ENCODE measurements around the gene DNAH2. TPM values are rescaled to one million over a fixed set of nuclear protein-coding genes. Genes with fewer than 3 reads are reported as not detected.

The DNAH2 gene
- total and polyA plus RNA-seq, 2 of the 4 experiments (the other 2 are of a cell fraction): under 0.01 to 0.02 TPM

- Histone ChIP-seq H3K9me3 (ENCODE audit: control insufficient read depth, insufficient read depth, low read length) (no peaks in the 10 kb centered on the region), H3K4me2 (ENCODE audit: low read depth, low read length) (no peak overlapping the region), H3K27me3 (ENCODE audit: control insufficient read depth, insufficient read depth, low read length) (peaks cover 2% of the 10 kb centered on the region; the same call in 1 of the 2 replicates), H3K14ac (replicated peaks; ENCODE audit: low read depth, low read length) (no peak overlapping the region), H3K23ac (ENCODE audit: low read depth, low read length) (no peak overlapping the region), H3K4me3 (ENCODE audit: insufficient read depth, low read depth, low read length) (no peak overlapping the region), H3K4ac (ENCODE audit: low read depth, low read length) (no peak overlapping the region), H4K5ac (ENCODE audit: low read depth, low read length) (no peak overlapping the region), H4K20me1 (ENCODE audit: insufficient read depth, low read length) (no peaks in the 10 kb centered on the region), H3K79me1 (ENCODE audit: low read depth in 1 of 2, low read length in 2 of 2) (no peaks in the 10 kb centered on the region), H3K4me1 (ENCODE audit: control insufficient read depth, insufficient read depth, low read length) (peaks cover 5% of the 10 kb centered on the region; the same call in 1 of the 2 replicates), H2AK5ac (ENCODE audit: low read depth, low read length) (no peak overlapping the region), H2AFZ (replicated peaks; ENCODE audit: low read length, poor library complexity) (no peak overlapping the region), H3K36me3 (ENCODE audit: control insufficient read depth, insufficient read depth, low read length) (no peaks in the 10 kb centered on the region), H3K9me1 (ENCODE audit: insufficient read depth, low read length) (0 out of 2 replicates have a peak, but pooled peaks cover 4% of the 10 kb centered on the region), H3K56ac (ENCODE audit: extremely low read depth, insufficient read depth, low read length) (no peak overlapping the region), H4K91ac (ENCODE audit: insufficient read depth, low read depth, low read length) (no peak overlapping the region), H2BK5ac (ENCODE audit: low read depth, low read length, poor library complexity, severe bottlenecking) (no peak overlapping the region), H2AK9ac (replicated peaks; ENCODE audit: low read depth, low read length, poor library complexity) (no peak overlapping the region), H2BK15ac (ENCODE audit: low read depth, low read length) (no peak overlapping the region), H4K8ac (ENCODE audit: low read depth in 2 of 2, low read length in 2 of 2) (no peak overlapping the region), H2BK20ac (ENCODE audit: low read depth, low read length) (no peak overlapping the region), H3K27ac (ENCODE audit: insufficient read depth, low read length) (no peak overlapping the region), H3K18ac (ENCODE audit: low read depth, low read length) (no peak overlapping the region), H3K9ac (ENCODE audit: low read depth, low read length) (no peak overlapping the region), H2BK120ac (ENCODE audit: low read depth, low read length) (no peak overlapping the region)
- ChIA-PET POLR2A (ENCODE audit: unreplicated experiment) (no interaction called here), CTCF (interaction anchor here (0.6 kb wide), 1 partner anchor 15 kb away, joined by 3 read pairs; no protein-coding TSS in a partner anchor)
- ATAC-seq (ENCODE audit: low read depth) (no peak), DNase-seq (no peak)
- TF ChIP-seq NFE2L2 (IDR thresholded peaks at IDR 0.05; ENCODE audit: low read depth, low read length): no peak
- TF ChIP-seq RFX5 (IDR thresholded peaks at IDR 0.05; ENCODE audit: low read depth, low read length): no peak
- no peak for TF ChIP-seq FOS (IDR thresholded peaks at IDR 0.05; ENCODE audit: low read depth, low read length)
- TF ChIP-seq BHLHE40 (IDR thresholded peaks at IDR 0.05; ENCODE audit: low read depth, low read length): no peak
- TF ChIP-seq CHD1 (IDR thresholded peaks at IDR 0.05; ENCODE audit: low read depth, low read length): no peak
- TF ChIP-seq ELK1 (IDR thresholded peaks at IDR 0.05; ENCODE audit: borderline replicate concordance, low read depth, low read length): no peak
- TF ChIP-seq, protein P1, sequence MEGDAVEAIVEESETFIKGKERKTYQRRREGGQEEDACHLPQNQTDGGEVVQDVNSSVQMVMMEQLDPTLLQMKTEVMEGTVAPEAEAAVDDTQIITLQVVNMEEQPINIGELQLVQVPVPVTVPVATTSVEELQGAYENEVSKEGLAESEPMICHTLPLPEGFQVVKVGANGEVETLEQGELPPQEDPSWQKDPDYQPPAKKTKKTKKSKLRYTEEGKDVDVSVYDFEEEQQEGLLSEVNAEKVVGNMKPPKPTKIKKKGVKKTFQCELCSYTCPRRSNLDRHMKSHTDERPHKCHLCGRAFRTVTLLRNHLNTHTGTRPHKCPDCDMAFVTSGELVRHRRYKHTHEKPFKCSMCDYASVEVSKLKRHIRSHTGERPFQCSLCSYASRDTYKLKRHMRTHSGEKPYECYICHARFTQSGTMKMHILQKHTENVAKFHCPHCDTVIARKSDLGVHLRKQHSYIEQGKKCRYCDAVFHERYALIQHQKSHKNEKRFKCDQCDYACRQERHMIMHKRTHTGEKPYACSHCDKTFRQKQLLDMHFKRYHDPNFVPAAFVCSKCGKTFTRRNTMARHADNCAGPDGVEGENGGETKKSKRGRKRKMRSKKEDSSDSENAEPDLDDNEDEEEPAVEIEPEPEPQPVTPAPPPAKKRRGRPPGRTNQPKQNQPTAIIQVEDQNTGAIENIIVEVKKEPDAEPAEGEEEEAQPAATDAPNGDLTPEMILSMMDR (conservative IDR thresholded peaks at IDR 0.05; ENCODE audit: low read depth, low read length): no peak
- no peak for TF ChIP-seq RAD21 (IDR thresholded peaks at IDR 0.05; ENCODE audit: low read length)
- no peak for TF ChIP-seq POLR2A (IDR thresholded peaks at IDR 0.05; ENCODE audit: low read depth, low read length)
- TF ChIP-seq MAZ (IDR thresholded peaks at IDR 0.05; ENCODE audit: borderline replicate concordance, low read depth, low read length): no peak
- in situ Hi-C loops (cut with MboI; ENCODE audit: low sequenced_read_pairs): no loop called here
- WGBS, 2 experiments (ENCODE audit: extremely low coverage in 2 of 2, insufficient read length in 1 of 2): no CpG with 5 or more reads among the region's 4 CpGs
- intact Hi-C loops (cut with micrococcal nuclease): no loop called here
- no TSS peak for BruUV-seq (replicated peaks)
- dilution Hi-C loops (cut with HindIII; ENCODE audit: low sequenced_read_pairs, unreplicated experiment): no loop called here
Observed at GRCh38 chr17:7769854-7770253, 52.3 kb downstream of the DNAH2 start.
